ENCODE results near the gene AKAP9.

GRCh38 chr7:92100534-92100933, 159.9 kb downstream of the AKAP9 start:
- TF ChIP-seq CTCF (IDR thresholded peaks at IDR 0.05) (no peak), POLR2A (IDR thresholded peaks at IDR 0.05) (no peak)
